HepG2 (cell line): ENCODE measurements around the gene PPIL3. TPM values are rescaled to one million over a fixed set of nuclear protein-coding genes. Genes with fewer than 3 reads are reported as not detected.

Experiments used
- AFF4 ChIP-seq: sonication (generic); formaldehyde crosslinking; IDR thresholded peaks from 2 replicates; pipeline ENCODE4 v1.4.0; 2020; ENCODE audit warnings: missing genetic modification reagents
- ATF6 ChIP-seq: sonication (generic); formaldehyde crosslinking; conservative IDR thresholded peaks from 2 replicates; pipeline ENCODE4 v1.4.0; 2020; ENCODE audit warnings: missing genetic modification reagents
- CAMTA2 ChIP-seq: sonication (generic); formaldehyde crosslinking; IDR thresholded peaks from 2 replicates; pipeline ENCODE4 v1.4.0; 2020; ENCODE audit warnings: mild to moderate bottlenecking, missing genetic modification reagents, borderline replicate concordance
- CREM ChIP-seq, 2 experiments: sonication (generic) in 1 of 2; formaldehyde crosslinking in 1 of 2; IDR thresholded peaks; 2 replicates each; pipeline versions ENCODE4 v1.4.0 to v1.6.1; 2016 to 2020; ENCODE audit warnings: antibody characterized with exemption in 1 of 2, mild to moderate bottlenecking in 1 of 2, missing genetic modification reagents in 1 of 2
- DPF2 ChIP-seq: sonication (generic); formaldehyde crosslinking; IDR thresholded peaks from 2 replicates; pipeline ENCODE4 v1.4.0; 2020; ENCODE audit warnings: mild to moderate bottlenecking, low read depth, missing genetic modification reagents, borderline replicate concordance
- FOXK2 ChIP-seq: fragments of 450-650 bp; IDR thresholded peaks from 2 replicates; pipeline ENCODE4 v1.6.1; 2016
- JARID2 ChIP-seq: sonication (generic); formaldehyde crosslinking; IDR thresholded peaks from 2 replicates; pipeline ENCODE4 v1.8.1; 2023; ENCODE audit warnings: missing genetic modification reagents, inconsistent platforms; ENCODE audit not compliant: insufficient replicate concordance
- KLF11 ChIP-seq: IDR thresholded peaks from 2 replicates; pipeline ENCODE4 v1.6.1; 2016; ENCODE audit warnings: missing compliant biosample characterization
- NFE2L2 ChIP-seq: fragments of 150-350 bp; IDR thresholded peaks from 2 replicates; pipeline ENCODE4 v1.6.1; 2014; ENCODE audit warnings: low read length
- NFYB ChIP-seq: sonication (generic); formaldehyde crosslinking; IDR thresholded peaks from 2 replicates; pipeline ENCODE4 v1.4.0; 2020; ENCODE audit warnings: missing genetic modification reagents
- PHB2 ChIP-seq: fragments of 450-650 bp; IDR thresholded peaks from 2 replicates; pipeline ENCODE4 v1.6.1; 2018; ENCODE audit not compliant: partially characterized antibody
- RBM39 ChIP-seq: fragments of 200-400 bp; formaldehyde crosslinking; IDR thresholded peaks from one replicate; pipeline ENCODE4 v1.6.1; 2018; ENCODE audit warnings: antibody characterized with exemption, mild to moderate bottlenecking, low read depth, low read length; ENCODE audit not compliant: poor library complexity, severe bottlenecking
- RELA ChIP-seq: sonication (generic); formaldehyde crosslinking; IDR thresholded peaks from 2 replicates; pipeline ENCODE4 v1.4.0; 2020; ENCODE audit warnings: missing genetic modification reagents
- RORA ChIP-seq: sonication (generic); formaldehyde crosslinking; IDR thresholded peaks from 2 replicates; pipeline ENCODE4 v1.5.0; 2020; ENCODE audit warnings: mild to moderate bottlenecking, missing genetic modification reagents, moderate library complexity
- SNRNP70 ChIP-seq: fragments of 200-400 bp; formaldehyde crosslinking; IDR thresholded peaks from 2 replicates; pipeline ENCODE4 v1.6.1; 2017; ENCODE audit warnings: mild to moderate bottlenecking, low read depth, low read length, moderate library complexity
- TARDBP ChIP-seq: sonication (generic); formaldehyde crosslinking; IDR thresholded peaks from 2 replicates; pipeline ENCODE4 v1.8.0; 2022; ENCODE audit warnings: mild to moderate bottlenecking, missing genetic modification reagents
- TSC22D2 ChIP-seq: sonication (generic); formaldehyde crosslinking; IDR thresholded peaks from 2 replicates; pipeline ENCODE4 v1.5.1; 2020; ENCODE audit warnings: missing genetic modification reagents, mild to moderate bottlenecking, borderline replicate concordance
- ZFYVE20 ChIP-seq: sonication (generic); formaldehyde crosslinking; IDR thresholded peaks from 2 replicates; pipeline ENCODE4 v1.8.0; 2023; ENCODE audit warnings: low read depth, mild to moderate bottlenecking, moderate library complexity, missing genetic modification reagents, borderline replicate concordance
- ZNF33B ChIP-seq: sonication (generic); formaldehyde crosslinking; IDR thresholded peaks from 2 replicates; pipeline ENCODE4 v1.5.1; 2020; ENCODE audit warnings: mild to moderate bottlenecking, missing genetic modification reagents
- ZNF354B ChIP-seq: sonication (generic); formaldehyde crosslinking; IDR thresholded peaks from 2 replicates; pipeline ENCODE4 v1.8.0; 2022; ENCODE audit warnings: mild to moderate bottlenecking, missing genetic modification reagents
- ZNF543 ChIP-seq: sonication (generic); formaldehyde crosslinking; IDR thresholded peaks from 2 replicates; pipeline ENCODE4 v1.4.0; 2020; ENCODE audit warnings: mild to moderate bottlenecking, missing genetic modification reagents
- ZNF589 ChIP-seq: sonication (generic); formaldehyde crosslinking; conservative IDR thresholded peaks from 2 replicates; pipeline ENCODE4 v1.8.0; 2022; ENCODE audit warnings: mild to moderate bottlenecking, moderate library complexity, missing genetic modification reagents
- ZNF713 ChIP-seq: sonication (generic); formaldehyde crosslinking; IDR thresholded peaks from 2 replicates; pipeline ENCODE4 v1.4.0; 2020; ENCODE audit warnings: mild to moderate bottlenecking, missing genetic modification reagents
- ZSCAN20 ChIP-seq: sonication (generic); formaldehyde crosslinking; IDR thresholded peaks from 2 replicates; pipeline ENCODE4 v1.4.0; 2020; ENCODE audit warnings: missing genetic modification reagents, mild to moderate bottlenecking, borderline replicate concordance
- polyA plus RNA-seq, 8 experiments: library from polyadenylated mRNA; depleted of rRNA in 3 of 8; stranded (reverse) in 7 of 8; unstranded in 1 of 8; fragments of >200 nt; fragmentation: Illumina TruSeq in 4 of 8; extraction: Trizol in 4 of 8; gene quantifications; 2 replicates each; pipeline versions ENCODE4 v1.2.1 to v1.2.3, GENCODE V29; 2011 to 2016; ENCODE audit warnings: low read depth in 4 of 8, missing spikeins in 1 of 8, mixed read lengths in 1 of 8; ENCODE audit not compliant: insufficient read depth in 1 of 8
- total RNA-seq, 5 experiments: library from RNA; depleted of rRNA; stranded (reverse); fragments of >200 nt; fragmentation: Illumina TruSeq; extraction: Trizol; gene quantifications; 2 replicates each; pipeline ENCODE4 v1.2.3, GENCODE V29; 2016; ENCODE audit warnings: low read depth in 1 of 5

The PPIL3 gene
- total and polyA plus RNA-seq, 2 of the 13 experiments (the other 11 are each of a cell fraction or from before 2014, with no cell fraction given), result 98.7 to 107 TPM

GRCh38 chr2:200888704-200889625 lies at the start of gene PPIL3, which contains the start of gene NIF3L1 (continued):
- TF ChIP-seq SNRNP70 (no peak), AFF4 (CRISPR knock-in tag) (no peak; the same call in 1 of the 2 replicates), ATF6 (peak; percentile 34; the same call in 1 of the 2 replicates), JARID2 (peak; percentile 52), TSC22D2 (CRISPR knock-in tag) (0 out of 2 replicates have a peak, but pooled peaks have one; percentile 82), RBM39 (peak; percentile 64), KLF11 (CRISPR knock-in tag) (peak; percentile 86), PHB2 (no peak), DPF2 (CRISPR knock-in tag) (no peak), ZNF33B (CRISPR knock-in tag) (0 out of 2 replicates have a peak, but pooled peaks have one; percentile 57), RORA (CRISPR knock-in tag) (0 out of 2 replicates have a peak, but pooled peaks have one; percentile 70), ZNF589 (peak; percentile 73), ZNF543 (peak; percentile 79; the same call in 1 of the 2 replicates), CAMTA2 (CRISPR knock-in tag) (no peak), NFE2L2 (no peak), ZSCAN20 (CRISPR knock-in tag) (no peak), ZNF354B (0 out of 2 replicates have a peak, but pooled peaks have one; percentile 82), FOXK2 (peak; percentile 15; the same call in 1 of the 2 replicates), NFYB (CRISPR knock-in tag) (peak; percentile 62), ZNF713 (CRISPR knock-in tag) (no peak; the same call in 1 of the 2 replicates), CREM (IDR thresholded peaks at IDR 0.05) (peak; percentile 98), CREM (CRISPR knock-in tag; IDR thresholded peaks at IDR 0.05) (0 out of 2 replicates have a peak, but pooled peaks have one; percentile 46), RELA (CRISPR knock-in tag) (no peak), ZFYVE20 (CRISPR knock-in tag) (0 out of 2 replicates have a peak, but pooled peaks have one; percentile 21), TARDBP (peak; percentile 88)
